ENCODE results near the gene TNFAIP8. TPM values are rescaled to one million over a fixed set of nuclear protein-coding genes. Genes with fewer than 3 reads are reported as not detected.
"Not testable (repeated sequence)": the region's sequence is repeated elsewhere in the genome, so short reads cannot be mapped to it uniquely, and the experiment has no call there.

Gene TNFAIP8
- total and polyA plus RNA-seq, 2 experiments from 2014 or later, result 10.6 to 29.2 TPM

- not testable (repeated sequence) for H3K4me2 ChIP-seq; ATAC-seq; DNase-seq (ENCODE audit: low spot score); H3K27me3 ChIP-seq (ENCODE audit: insufficient read depth); H3K27ac Mint-ChIP-seq; H3K27me3 Mint-ChIP-seq (ENCODE audit: insufficient read depth, low read depth, poor library complexity); H3K4me3 Mint-ChIP-seq; H4K20me1 ChIP-seq (replicated peaks; ENCODE audit: insufficient read depth); H3K36me3 ChIP-seq (ENCODE audit: insufficient read depth); H3K4me1 ChIP-seq (ENCODE audit: insufficient read depth); H3K27ac ChIP-seq (ENCODE audit: low read depth); H3K4me3 ChIP-seq; H3K79me2 ChIP-seq (replicated peaks; ENCODE audit: insufficient read depth); H2AFZ ChIP-seq; H3K4me1 Mint-ChIP-seq; H3F3A ChIP-seq (replicated peaks; ENCODE audit: low read depth)
- H3K36me3 Mint-ChIP-seq (ENCODE audit: low read depth), result peaks cover 23% of the 10 kb centered on the region
- H3K9me2 ChIP-seq (ENCODE audit: insufficient read depth), result peaks cover 10% of the 10 kb centered on the region
- peaks cover 33% of the 10 kb centered on the region for H3K9me3 Mint-ChIP-seq
These were observed 82.2 kb downstream of the TNFAIP8 start for GRCh38 chr5:119437785-119438586.

- DNase-seq (ENCODE audit: low spot score); H3K27ac Mint-ChIP-seq; H3K4me2 ChIP-seq; H3F3A ChIP-seq (replicated peaks; ENCODE audit: low read depth); H3K27me3 ChIP-seq (ENCODE audit: insufficient read depth); H3K27me3 Mint-ChIP-seq (ENCODE audit: insufficient read depth, low read depth, poor library complexity); H3K4me1 ChIP-seq (ENCODE audit: insufficient read depth); H2AFZ ChIP-seq; H3K79me2 ChIP-seq (replicated peaks; ENCODE audit: insufficient read depth); H3K4me3 Mint-ChIP-seq; ATAC-seq; H4K20me1 ChIP-seq (replicated peaks; ENCODE audit: insufficient read depth); H3K36me3 ChIP-seq (ENCODE audit: insufficient read depth); H3K4me1 Mint-ChIP-seq; H3K27ac ChIP-seq (ENCODE audit: low read depth); H3K4me3 ChIP-seq: not testable (repeated sequence)
- H3K9me2 ChIP-seq (ENCODE audit: insufficient read depth), result peaks cover 10% of the 10 kb centered on the region
- Mint-ChIP-seq H3K9me3 (peaks cover 36% of the 10 kb centered on the region), H3K36me3 (ENCODE audit: low read depth) (peaks cover 23% of the 10 kb centered on the region)
These were observed 82.7 kb downstream of the TNFAIP8 start for GRCh38 chr5:119438587-119438917.

- Histone ChIP-seq H3K36me3 (ENCODE audit: insufficient read depth) (no peaks in the 10 kb centered on the region; the same call in 1 of the 2 replicates), H3K4me3 (no peak overlapping the region), H4K20me1 (replicated peaks; ENCODE audit: insufficient read depth) (no peaks in the 10 kb centered on the region), H3K27me3 (ENCODE audit: insufficient read depth) (no peaks in the 10 kb centered on the region), H3K9me2 (ENCODE audit: insufficient read depth) (peaks cover 10% of the 10 kb centered on the region), H3K4me2 (no peak overlapping the region), H3K27ac (ENCODE audit: low read depth) (no peak overlapping the region), H3K79me2 (replicated peaks; ENCODE audit: insufficient read depth) (no peaks in the 10 kb centered on the region), H3K4me1 (ENCODE audit: insufficient read depth) (no peaks in the 10 kb centered on the region), H2AFZ (no peak overlapping the region), H3F3A (replicated peaks; ENCODE audit: low read depth) (no peaks in the 10 kb centered on the region)
- Mint-ChIP-seq H3K36me3 (ENCODE audit: low read depth) (peaks cover 23% of the 10 kb centered on the region), H3K9me3 (peaks cover 40% of the 10 kb centered on the region), H3K4me3 (no peak overlapping the region), H3K27me3 (ENCODE audit: insufficient read depth, low read depth, poor library complexity) (peaks cover 4% of the 10 kb centered on the region), H3K4me1 (peaks cover 6% of the 10 kb centered on the region), H3K27ac (no peak overlapping the region)
- ATAC-seq (no peak), DNase-seq (ENCODE audit: low spot score) (no peak)
- TF ChIP-seq STAT1 (IDR thresholded peaks at IDR 0.05; ENCODE audit: unreplicated experiment) (no peak), ZNF114 (CRISPR knock-in tag; IDR thresholded peaks at IDR 0.05) (no peak), CTCF (conservative IDR thresholded peaks at IDR 0.05; ENCODE audit: low read depth in 2 of 2) (peak in 1 of 2 experiments; percentile 12; a peak in 1 of 4 replicates), ZNF462 (CRISPR knock-in tag; IDR thresholded peaks at IDR 0.05) (no peak), EZH2phosphoT487 (IDR thresholded peaks at IDR 0.05; ENCODE audit: unreplicated experiment) (no peak)
These were observed 83.4 kb downstream of the TNFAIP8 start for GRCh38 chr5:119439140-119439631.

Measured in GM23338 (cell line).